HPDE6-E6E7 (cell line): ENCODE measurements around the gene BAHCC1.
"Not testable (repeated sequence)": the region's sequence is repeated elsewhere in the genome, so short reads cannot be mapped to it uniquely, and the experiment has no call there.

Source experiments
- DNase-seq: peaks from one replicate; pipeline ENCODE4 v3.0.0; 2011; ENCODE audit warnings: missing footprints; ENCODE audit errors: extremely low spot score

BAHCC1 gene

DNA sequence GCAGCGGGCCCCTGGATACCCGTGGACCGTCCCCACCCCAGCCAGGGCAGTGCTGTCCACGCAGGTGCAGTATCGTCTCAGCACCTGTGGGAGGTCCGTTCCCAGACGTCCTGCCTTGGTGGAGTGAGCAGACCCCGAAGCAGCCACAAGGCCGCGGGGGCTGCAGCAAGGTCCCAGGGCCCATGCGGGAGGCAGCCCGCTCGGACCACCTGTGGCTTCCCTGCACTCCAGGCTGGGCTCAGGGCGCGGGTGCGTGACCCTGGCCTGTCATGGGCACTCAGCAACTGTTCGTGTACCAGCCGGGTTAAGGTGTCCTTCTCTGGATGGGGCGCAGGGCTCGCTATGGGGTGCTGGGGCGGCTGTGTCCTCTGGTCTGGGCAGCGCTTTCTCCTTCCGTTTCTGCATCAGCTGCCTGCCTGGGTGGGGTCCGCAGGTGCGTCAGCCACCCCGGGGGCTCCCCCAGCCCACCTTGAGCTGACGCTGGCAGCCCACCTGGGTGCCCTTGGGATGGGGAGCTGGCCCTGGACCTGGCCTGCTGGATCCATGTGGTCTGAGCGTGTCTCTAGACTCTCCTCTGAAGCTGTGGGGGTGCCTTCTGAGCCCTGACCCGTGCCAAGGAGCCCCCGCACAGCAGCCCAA lies 18.4 kb downstream of the BAHCC1 start:
- DNase-seq: no peak

DNA sequence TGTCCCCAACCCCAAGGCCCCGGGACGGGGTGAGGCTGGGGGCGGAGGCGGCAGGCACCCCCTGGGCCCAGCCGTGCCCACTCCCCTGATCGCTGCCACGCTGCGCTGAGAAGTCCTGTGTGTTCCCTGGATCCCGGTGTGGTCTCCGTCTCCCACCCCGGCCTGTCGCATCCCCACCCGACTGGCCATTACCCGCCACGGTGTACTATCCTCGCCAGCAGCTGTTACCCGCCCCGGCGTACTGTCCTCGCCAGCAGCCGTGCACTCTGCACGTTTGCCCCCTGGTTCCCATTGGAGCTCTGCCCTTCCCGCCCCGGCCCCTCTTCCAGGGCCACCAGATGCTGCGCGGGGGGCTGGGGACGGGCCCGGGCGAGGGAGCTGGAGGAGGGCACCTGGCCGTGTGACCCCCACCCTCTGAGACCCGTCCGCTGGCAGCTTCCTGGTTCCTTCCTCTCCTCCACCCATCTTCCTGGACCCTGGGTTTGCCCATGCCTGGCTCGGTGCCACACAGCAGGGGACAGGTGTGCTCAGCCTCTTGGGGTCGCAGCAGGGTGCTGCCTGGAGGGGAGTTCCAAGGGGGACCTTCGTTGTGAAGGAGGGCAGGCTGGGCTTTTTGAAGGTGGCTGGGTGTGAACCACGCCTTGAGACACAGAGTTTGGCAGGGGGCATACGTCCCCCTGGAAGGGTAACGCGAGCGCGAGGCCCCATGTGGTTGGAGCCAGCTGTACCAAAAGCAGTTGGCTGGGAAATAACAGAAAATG lies 19.7 kb downstream of the BAHCC1 start:
- no peak for DNase-seq

DNA sequence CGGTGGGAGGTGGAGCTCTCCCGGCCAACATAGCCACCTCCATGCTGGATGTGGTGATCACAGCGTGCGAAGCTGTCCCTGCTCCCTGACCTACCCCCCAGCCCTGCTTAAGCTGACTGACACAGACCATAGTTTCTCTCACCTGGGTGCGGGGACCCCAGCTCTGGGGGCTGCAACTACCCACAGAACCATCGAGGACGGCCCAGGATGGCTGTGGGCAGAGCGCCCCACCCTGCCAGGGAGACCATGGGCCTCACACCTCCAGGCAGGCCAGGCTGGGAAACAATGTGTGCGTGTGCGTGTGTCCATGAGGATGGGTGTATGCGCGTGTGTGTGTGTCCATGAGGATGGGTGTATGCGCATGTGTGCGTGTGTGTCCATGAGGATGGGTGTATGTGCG lies 20.4 kb downstream of the BAHCC1 start:
- DNase-seq: no peak

DNA sequence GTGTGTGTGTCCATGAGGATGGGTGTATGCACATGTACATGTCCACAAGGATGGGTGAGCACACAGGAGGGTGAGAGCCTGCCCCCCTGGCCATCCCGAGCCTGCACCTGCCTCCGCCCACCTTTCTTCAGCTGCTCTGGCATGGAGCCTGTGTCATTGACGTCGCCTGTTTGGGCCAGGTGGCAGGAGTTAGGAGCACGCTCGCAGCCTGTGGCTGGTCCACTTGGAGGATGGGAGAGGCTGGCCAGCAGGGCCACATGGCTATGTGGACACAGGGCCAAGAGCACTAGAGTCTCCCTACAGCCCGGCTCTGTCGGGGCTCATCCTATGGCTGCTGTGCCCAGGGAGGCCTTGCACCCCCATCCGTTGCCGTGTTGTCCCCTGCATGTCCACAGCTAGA lies 21.4 kb downstream of the BAHCC1 start:
- DNase-seq: no peak

DNA sequence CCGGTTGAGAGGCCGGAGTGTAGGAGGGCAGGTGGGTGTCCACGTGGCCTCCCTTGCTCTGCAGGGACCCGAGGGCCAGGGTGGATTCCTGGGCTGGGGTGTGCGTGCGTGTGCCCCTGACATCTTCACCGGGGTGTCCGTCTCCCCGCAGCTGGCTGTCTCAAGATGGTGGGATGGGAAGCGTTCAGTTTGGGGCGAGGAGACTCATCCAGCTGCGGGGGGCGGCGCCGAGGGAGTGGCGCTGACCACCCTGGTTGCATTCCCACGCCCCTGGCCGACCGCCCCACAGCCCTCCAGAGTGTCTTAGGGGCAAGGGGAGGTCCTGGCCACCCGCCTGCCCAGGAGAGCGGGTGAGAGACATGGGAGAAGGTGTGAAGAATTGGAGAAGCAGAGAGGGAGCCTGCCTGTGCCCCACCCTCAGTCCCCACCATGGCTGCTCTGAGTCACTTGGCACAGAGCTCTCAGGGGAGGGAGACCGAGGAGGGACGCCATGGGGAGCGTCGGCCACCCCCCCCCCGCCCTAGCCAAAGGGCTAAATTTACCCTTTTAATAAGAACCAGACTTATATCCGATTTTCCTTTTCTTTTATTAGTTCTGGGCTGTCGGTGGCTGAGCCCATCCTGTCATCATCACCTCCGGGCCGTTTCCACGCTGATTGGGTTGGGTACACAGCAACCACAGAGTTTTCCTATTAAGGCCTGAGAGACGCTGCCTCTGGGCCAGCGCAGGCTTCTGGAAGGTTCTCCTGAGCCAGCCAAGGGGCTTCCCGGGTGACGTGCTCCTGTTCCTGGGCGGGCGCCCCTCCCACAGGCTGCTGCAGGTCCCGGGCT lies 22.0 kb downstream of the BAHCC1 start:
- no peak for DNase-seq

DNA sequence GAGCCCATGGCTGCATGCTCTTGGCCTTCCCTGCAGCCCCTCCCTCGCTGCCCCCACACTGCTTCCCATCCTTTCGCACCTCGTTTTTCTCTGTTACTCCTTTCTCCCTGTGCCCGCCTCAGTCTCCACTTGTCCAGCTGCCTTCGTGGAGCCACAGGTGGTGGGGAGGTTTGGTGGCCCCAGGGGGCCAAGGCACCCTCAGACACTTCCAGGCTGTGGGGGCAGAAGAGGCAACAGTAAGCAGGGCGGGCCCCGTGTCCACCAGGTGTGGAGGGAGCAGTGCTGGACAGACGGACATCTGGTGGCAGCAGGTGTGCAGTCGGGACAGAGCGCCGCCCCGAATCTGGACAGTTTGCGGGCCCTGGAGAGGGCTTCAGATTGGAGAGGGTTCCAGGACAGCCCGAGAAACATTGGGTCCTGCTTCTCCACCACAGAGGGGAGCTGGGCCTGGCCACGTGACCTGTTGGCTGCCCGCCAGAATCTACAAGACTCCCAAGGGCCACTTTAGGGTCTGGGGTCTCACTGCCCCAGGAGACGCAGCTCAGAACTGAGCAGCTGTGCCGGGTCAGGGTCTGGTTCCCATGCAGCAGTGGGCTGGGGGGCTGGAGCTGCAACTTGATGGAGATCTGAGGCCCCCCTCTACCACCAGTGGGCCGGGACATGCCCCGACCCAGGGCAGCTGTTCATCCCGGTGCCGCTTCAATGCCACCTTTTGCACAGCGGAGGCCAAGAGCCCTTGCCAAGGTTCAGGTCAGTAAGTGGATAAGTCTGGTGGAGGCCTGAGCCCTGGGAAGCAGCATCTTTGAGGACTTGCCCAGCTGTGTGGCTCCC lies 22.8 kb downstream of the BAHCC1 start:
- no peak for DNase-seq

DNA sequence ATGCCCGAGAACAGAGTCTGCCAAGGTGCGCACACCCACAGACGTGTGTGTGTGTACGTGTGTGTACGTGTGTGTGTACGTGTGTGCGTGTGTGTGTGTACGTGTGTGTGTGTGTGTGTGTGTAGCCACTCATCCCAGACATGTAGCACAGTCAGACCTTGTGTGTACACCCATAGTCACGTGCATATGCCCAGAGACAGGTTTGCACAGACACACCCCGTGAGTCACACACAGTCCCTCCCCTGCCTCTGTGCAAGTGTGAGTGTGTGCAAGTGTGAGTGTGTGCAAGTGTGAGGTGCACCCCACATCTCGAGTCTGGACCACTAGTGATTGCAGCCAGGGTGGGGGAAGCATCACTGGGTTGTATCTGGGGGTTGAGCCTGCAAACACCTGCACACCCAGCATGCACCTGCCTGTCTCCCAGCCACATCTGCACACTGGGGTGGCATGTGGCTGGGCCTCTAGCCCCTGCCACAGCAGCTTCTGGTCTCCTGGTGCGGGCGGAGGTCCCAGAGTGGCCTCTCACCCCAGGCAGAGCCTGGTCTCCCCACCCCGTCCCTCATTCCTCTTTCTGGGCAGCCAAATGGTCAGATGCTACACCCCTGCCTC lies 23.6 kb downstream of the BAHCC1 start:
- DNase-seq: no peak

DNA sequence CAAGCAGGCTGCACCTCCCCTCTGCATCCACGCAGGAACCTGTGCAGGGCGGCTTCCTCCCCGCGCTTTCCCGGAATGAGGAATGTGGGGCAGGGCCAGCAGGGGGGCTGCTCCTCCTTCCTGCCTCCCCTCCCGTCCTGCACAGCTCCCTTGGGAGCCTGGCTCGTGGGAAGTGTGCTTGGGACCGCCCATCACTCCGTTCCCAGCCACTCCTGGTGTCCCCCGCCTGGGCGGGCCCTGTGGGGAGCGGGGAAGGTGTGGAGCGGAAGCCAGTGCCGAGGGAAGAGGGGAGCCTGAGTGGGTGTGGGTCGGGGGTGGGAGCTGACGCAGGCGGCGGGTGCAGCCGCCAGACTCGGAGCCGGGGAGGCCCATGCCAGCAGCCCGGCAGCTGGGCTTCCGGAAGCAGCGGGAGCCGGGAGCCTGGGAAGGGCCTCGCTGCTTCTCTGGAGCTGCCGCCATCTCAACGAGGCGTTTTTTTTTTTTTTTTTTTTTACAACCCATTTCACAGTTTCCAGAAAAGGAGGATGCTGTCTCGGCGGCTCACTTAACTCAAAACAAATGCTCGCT lies 24.1 kb downstream of the BAHCC1 start:
- DNase-seq: no peak

DNA sequence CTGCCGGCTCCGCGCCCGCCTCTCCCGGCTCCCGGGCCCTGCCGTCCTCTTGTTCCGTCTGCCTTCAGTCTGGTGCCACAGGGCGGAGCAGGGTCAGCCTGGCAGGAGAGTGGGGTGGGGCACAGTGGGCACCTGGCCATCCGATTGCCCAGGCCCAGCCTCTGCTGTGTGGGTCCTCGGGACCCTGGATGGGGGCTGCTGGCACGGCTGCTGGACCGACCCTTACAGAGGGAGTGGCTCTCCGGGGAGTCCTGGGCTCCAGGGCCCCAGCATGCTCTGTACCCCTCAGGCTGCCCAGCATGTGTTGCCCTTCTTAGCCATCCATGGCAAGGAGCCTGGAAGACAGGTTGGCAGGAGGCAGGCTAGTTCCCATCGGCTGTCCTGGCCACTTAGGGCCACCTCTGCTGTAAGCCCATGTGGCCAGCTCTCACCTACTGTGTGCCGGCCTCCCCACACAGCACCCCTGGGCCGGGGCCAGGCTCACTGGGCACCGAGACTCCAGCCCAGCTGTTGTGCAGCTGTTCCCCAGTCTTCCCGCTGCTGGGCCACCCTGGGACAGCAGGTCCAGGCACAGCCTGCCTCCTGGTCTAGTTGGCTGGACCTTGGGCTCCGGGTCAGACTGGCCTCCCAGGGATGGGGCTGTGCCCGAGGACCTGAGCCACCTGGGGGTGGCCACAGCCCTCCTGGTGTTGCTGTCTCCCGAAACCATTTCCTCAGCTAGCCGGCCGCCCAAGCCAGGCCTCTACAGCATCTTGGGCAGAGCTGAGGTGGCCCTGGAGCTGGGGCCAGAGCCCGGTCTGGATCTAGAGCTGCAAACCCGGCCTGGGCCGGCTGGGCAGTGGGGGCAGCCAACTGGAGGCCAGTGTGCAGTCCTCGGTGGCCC lies 24.9 kb downstream of the BAHCC1 start:
- DNase-seq: no peak

DNA sequence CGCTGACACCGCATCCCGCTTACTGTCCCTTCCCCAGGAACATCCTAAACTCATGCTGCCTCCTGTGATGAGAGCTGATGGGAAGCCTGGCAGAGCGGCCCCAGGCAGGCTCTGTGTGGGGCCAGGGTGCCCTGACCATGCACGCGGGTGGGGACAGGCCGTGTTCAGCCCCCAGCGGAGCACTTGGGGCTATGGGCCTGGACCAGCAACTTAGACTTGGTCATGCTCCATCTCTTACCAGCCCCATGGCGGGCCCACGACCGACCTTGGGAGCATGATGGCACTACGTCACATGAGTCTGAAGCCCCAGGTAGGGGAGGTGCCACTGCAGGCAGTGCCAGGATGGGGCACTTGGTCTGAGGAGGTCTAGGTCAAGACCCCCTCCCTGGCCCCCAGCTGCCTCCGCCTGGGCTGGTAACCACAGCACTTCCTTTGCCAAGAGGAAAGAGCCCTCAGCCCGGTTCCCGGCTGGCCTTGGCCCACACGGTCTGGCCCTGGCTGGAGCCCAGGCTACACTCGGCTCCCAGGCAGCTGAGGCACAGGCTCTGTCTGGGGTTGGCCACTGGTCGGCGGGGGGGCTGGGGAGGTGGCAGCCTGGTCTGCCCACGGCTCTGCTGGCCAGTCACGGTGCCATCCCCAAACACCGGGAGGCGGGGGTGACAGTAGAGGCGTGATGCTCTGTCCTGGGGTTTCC lies 25.7 kb downstream of the BAHCC1 start:
- no peak for DNase-seq

DNA sequence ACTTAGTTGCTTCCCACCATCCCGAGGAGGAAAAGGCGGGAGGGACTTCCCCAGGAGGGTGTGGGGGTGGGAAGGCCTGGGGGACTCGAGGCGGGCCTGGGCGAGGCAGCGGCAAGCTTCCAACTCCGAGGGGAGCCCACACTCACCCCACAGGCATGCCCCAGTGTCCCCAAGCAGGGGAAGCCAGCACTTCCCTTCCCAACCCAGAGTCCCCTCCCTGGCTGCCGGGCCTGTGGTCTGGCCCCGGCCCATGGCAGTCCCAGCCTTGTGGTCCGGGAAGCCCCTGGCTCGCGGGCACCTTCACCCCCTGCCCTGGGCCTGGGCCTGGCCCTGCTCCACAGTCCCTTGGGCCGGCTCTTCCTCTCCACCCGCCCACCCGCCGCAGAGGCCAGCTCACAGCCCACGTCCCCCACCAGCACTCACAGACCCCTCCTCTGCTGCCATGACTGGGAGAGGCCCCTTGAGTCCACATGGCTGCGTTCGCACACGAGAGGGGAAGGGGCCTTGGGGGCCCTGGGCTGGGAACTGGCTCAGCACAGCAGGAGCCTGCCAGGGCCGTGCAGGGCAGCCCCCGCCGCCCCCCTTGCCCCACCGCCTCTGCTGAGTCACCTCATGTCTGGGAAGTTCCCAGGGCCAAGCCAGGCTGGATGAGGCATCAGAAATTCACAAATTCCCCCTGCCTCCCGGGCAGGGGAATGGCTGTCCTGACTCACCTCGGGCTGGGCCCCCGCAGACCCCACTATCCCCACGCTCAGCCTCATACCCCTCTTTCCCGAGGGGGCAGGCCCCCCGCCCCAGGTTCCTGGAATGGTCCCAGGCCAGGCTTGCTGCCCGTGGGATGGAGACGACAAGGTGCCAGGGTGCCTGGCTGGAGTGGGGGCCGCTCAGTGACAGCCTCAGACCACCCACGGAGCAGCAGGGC lies 27.8 kb downstream of the BAHCC1 start:
- DNase-seq: peak; percentile 92

DNA sequence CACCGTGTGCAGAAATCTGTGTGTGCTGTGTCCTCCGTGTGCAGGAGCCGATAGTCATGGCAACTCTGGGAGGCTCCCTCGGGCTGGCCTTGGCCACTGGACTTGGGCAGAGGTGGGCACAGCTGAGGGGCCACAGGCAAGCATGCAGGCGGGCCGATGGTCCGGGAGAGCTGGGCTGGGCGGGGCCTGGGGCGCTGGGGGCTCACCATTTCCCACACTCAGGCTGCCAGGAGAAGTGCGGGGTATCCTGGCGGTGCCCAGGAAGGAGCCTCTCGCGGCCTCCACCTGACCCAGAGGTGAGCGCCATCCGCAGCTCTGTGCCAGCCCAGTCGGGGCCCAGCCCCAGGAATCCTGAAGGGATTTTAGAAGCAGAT lies 28.4 kb downstream of the BAHCC1 start:
- DNase-seq: no peak

DNA sequence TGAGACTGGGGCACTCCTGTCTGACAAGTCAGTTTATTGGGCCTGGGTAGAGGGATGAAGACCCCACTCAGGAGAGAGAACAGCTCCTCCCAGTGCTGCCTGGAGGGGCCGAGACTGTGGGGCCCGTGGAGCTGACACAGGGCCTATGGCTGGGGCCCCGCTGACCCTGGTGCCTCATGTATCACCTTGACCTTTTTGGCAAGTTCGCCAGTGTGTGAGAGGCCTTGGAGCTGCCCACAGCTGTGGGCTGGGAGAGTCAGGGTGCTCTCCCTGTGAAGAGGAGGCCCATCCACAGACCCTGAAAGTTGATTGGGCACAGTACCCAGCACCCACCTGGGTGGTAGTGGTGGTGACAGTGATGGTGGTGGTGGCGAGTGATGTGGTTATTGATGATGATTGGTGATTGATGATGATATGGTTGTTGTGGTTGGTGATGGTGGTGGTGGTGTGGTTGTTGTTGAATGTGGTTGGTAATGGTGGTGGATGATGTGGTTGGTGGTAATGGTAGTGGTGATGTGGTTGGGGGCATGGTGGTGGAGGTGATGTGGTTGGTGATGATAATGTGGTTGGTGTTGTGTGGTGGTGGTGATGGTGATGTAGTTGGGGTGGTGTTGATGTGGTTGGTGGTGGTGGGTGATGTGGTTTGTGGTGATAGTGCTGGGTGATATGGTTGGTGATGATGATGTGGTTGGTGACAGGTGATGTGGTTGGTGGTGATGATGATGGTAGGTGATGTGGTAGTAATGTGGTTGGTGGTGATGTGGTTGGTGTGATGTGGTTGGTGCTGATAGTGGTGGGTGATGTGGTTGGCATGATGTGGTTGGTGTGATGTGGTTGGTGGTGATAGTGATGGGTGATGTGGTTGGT lies 29.1 kb downstream of the BAHCC1 start:
- DNase-seq: no peak

DNA sequence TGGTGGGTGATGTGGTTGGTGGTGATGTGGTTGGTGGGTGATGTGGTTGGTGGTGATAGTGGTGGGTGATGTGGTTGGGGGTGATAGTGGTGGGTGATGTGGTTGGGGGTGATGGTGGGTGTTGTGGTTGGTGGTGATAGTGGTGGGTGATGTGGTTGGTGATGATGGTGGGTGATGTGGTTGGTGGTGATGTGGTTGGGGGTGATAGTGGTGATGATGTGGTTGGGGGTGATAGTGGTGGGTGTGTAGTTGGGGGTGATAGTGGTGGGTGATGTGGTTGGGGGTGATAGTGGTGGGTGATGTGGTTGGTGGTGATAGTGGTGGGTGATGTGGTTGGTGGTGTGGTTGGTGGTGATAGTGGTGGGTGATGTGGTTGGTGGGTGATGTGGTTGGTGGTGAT lies 29.8 kb downstream of the BAHCC1 start:
- DNase-seq: not testable (repeated sequence)

DNA sequence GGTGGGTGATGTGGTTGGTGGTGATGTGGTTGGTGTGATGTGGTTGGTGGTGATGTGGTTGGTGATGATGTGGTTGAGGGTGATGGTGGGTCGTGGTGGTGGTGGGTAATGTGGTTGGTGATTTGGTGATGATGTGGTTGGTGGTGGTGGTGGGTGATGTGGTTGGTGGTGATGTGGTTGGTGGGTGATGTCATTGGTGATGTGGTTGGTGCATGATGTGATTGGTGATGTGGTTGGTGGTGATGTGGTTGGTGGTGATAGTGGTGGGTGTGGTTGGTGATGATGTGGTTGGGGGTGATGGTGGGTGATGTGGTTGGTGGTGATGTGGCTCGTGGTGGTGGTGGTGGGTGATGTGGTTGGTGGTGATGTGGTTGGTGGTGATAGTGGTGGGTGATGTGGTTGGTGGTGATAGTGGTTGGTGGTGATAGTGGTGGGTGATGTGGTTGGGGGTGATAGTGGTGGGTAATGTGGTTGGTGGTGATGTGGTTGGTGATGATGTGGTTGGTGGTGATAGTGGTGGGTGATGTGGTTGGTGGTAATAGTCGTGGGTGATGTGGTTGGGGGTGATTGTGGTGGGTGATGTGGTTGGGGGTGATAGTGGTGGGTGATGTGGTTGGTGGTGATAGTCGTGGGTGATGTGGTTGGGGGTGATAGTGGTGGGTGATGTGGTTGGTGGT lies 30.6 kb downstream of the BAHCC1 start:
- not testable (repeated sequence) for DNase-seq

DNA sequence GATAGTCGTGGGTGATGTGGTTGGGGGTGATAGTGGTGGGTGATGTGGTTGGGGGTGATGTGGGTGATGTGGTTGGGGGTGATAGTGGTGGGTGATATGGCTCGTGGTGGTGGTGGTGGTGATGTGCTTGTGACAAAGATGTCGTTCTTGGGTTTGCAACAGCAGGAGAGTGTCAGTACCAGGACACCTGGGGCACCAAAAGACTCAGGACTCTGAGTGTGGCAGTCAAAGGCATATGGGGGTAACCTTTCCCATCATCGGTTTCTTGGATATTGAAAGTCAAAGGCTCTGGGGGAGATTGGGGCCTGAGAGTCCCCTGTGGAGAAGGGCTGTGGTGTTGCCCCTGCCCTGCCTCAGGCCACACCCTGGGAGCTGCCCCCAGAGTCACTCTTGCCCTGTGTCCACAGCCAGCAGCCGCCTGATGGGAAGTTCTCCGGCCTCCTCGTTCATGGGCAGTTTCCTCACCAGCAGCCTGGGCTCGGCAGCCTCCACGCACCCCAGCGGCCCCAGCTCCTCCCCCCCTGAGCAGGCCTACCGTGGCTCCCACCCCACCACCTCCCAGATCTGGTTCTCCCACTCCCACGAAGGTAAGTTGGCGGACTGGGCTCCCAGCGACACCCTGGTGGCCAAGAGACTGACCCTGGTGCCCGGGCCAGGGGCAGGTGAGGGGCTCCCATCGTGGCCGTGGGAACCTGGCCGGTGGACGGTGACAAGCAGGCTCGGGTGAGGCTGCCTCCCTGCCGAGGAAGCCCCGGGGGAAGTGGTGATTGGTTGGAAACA lies 31.3 kb downstream of the BAHCC1 start:
- DNase-seq: no peak
